ENCODE measurements around the gene KCTD7. TPM values are rescaled to one million over a fixed set of nuclear protein-coding genes. Genes with fewer than 3 reads are reported as not detected.
A peak's percentile ranks its signal among the peaks of the same experiment; 100 is the strongest.

The KCTD7 gene
- total and polyA plus RNA-seq, 2 of the 13 experiments (the other 11 are each of a cell fraction or from before 2014, with no cell fraction given), result 7.3 to 13.5 TPM

- 0 out of 2 replicates have a peak, but pooled peaks have one; percentile 6 for TF ChIP-seq THAP9 (CRISPR knock-in tag; IDR thresholded peaks at IDR 0.05; ENCODE audit: borderline replicate concordance)
- TF ChIP-seq, protein P1, sequence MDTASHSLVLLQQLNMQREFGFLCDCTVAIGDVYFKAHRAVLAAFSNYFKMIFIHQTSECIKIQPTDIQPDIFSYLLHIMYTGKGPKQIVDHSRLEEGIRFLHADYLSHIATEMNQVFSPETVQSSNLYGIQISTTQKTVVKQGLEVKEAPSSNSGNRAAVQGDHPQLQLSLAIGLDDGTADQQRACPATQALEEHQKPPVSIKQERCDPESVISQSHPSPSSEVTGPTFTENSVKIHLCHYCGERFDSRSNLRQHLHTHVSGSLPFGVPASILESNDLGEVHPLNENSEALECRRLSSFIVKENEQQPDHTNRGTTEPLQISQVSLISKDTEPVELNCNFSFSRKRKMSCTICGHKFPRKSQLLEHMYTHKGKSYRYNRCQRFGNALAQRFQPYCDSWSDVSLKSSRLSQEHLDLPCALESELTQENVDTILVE (CRISPR knock-in tag; IDR thresholded peaks at IDR 0.05), result no peak
- no peak for TF ChIP-seq CEBPB (IDR thresholded peaks at IDR 0.05; ENCODE audit: borderline replicate concordance, low read depth, low read length)
- TF ChIP-seq ATF5 (CRISPR knock-in tag; IDR thresholded peaks at IDR 0.05; ENCODE audit: low read depth), result no peak
- TF ChIP-seq ZNF468 (CRISPR knock-in tag; IDR thresholded peaks at IDR 0.05), result no peak
- no peak for TF ChIP-seq ZKSCAN1 (IDR thresholded peaks at IDR 0.05; ENCODE audit: low read length)
- no peak for TF ChIP-seq ATF7-NPFF (CRISPR knock-in tag; IDR thresholded peaks at IDR 0.05; ENCODE audit: low read depth)
- TF ChIP-seq, protein P2, sequence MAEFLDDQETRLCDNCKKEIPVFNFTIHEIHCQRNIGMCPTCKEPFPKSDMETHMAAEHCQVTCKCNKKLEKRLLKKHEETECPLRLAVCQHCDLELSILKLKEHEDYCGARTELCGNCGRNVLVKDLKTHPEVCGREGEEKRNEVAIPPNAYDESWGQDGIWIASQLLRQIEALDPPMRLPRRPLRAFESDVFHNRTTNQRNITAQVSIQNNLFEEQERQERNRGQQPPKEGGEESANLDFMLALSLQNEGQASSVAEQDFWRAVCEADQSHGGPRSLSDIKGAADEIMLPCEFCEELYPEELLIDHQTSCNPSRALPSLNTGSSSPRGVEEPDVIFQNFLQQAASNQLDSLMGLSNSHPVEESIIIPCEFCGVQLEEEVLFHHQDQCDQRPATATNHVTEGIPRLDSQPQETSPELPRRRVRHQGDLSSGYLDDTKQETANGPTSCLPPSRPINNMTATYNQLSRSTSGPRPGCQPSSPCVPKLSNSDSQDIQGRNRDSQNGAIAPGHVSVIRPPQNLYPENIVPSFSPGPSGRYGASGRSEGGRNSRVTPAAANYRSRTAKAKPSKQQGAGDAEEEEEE (CRISPR knock-in tag; IDR thresholded peaks at IDR 0.05; ENCODE audit: borderline replicate concordance), result no peak
- no peak for TF ChIP-seq ZNF878 (CRISPR knock-in tag; IDR thresholded peaks at IDR 0.05)
- no peak for TF ChIP-seq CC2D1A (CRISPR knock-in tag; IDR thresholded peaks at IDR 0.05)
- peak; percentile 58; the same call in 1 of the 2 replicates for TF ChIP-seq UBTF (CRISPR knock-in tag; IDR thresholded peaks at IDR 0.05)
- TF ChIP-seq ZNF513 (CRISPR knock-in tag; conservative IDR thresholded peaks at IDR 0.05), result no peak
- TF ChIP-seq, protein P3, sequence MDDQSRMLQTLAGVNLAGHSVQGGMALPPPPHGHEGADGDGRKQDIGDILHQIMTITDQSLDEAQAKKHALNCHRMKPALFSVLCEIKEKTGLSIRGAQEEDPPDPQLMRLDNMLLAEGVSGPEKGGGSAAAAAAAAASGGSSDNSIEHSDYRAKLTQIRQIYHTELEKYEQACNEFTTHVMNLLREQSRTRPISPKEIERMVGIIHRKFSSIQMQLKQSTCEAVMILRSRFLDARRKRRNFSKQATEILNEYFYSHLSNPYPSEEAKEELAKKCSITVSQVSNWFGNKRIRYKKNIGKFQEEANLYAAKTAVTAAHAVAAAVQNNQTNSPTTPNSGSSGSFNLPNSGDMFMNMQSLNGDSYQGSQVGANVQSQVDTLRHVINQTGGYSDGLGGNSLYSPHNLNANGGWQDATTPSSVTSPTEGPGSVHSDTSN (CRISPR knock-in tag; IDR thresholded peaks at IDR 0.05; ENCODE audit: borderline replicate concordance), result no peak
- peak; percentile 16; the same call in 1 of the 2 replicates for TF ChIP-seq ZNF709 (CRISPR knock-in tag; IDR thresholded peaks at IDR 0.05)
- TF ChIP-seq HDAC2 (CRISPR knock-in tag; IDR thresholded peaks at IDR 0.05), result 0 out of 2 replicates have a peak, but pooled peaks have one; percentile 5
- TF ChIP-seq PITX1 (CRISPR knock-in tag; IDR thresholded peaks at IDR 0.05), result no peak
These were observed 53.8 kb downstream of the KCTD7 start (continued) for GRCh38 chr7:66682350-66683093.

Measured in HepG2 (cell line).